Mesothelial cell of epicardium (in vitro differentiated cells): ENCODE results near the gene TTLL8. TPM values are rescaled to one million over a fixed set of nuclear protein-coding genes. Genes with fewer than 3 reads are reported as not detected.
"Not testable (repeated sequence)": the region's sequence is repeated elsewhere in the genome, so short reads cannot be mapped to it uniquely, and the experiment has no call there.

ENCODE experiments used
- DNase-seq, 2 experiments: peaks; one replicate each; pipeline ENCODE4 v3.0.0; 2021; ENCODE audit warnings: low spot score in 2 of 2; ENCODE audit not compliant: unreplicated experiment in 2 of 2
- H3K27ac Mint-ChIP-seq: 2 replicates; pipeline ENCODE4 v1.8.0; 2021; ENCODE audit warnings: mixed read lengths
- H3K27me3 Mint-ChIP-seq: 2 replicates; pipeline ENCODE4 v1.8.0; 2021; ENCODE audit warnings: low read depth, mixed read lengths
- H3K36me3 Mint-ChIP-seq: 2 replicates; pipeline ENCODE4 v1.8.0; 2021; ENCODE audit warnings: mixed read lengths
- H3K4me1 Mint-ChIP-seq: 2 replicates; pipeline ENCODE4 v1.8.0; 2021; ENCODE audit warnings: mixed read lengths
- H3K4me3 Mint-ChIP-seq: 2 replicates; pipeline ENCODE4 v1.8.0; 2021; ENCODE audit warnings: mild to moderate bottlenecking, moderate library complexity, mixed read lengths
- H3K9me3 Mint-ChIP-seq: 2 replicates; pipeline ENCODE4 v1.8.0; 2021; ENCODE audit warnings: mixed read lengths
- CTCF ChIP-seq: fragments of 200-600 bp; sonication (generic); IDR thresholded peaks from one replicate; pipeline ENCODE4 v1.5.0; 2021; ENCODE audit warnings: antibody characterized with exemption; ENCODE audit not compliant: unreplicated experiment
- total RNA-seq: library from RNA; stranded (reverse); gene quantifications from 3 replicates; pipeline ENCODE4 v1.2.1, GENCODE V29; 2021

Gene TTLL8
- total RNA-seq, 1 donor from 2014 or later: 0.13 TPM

GRCh38 chr22:49983148-49984042 lies 74.7 kb downstream of the TTLL8 start:
- Mint-ChIP-seq H3K27ac (no peak overlapping the region), H3K9me3 (peaks cover 44% of the 10 kb centered on the region), H3K36me3 (peaks cover 12% of the 10 kb centered on the region), H3K4me3 (no peak overlapping the region), H3K4me1 (peaks cover 2% of the 10 kb centered on the region), H3K27me3 (peaks cover 56% of the 10 kb centered on the region)
- peak; percentile 65 for TF ChIP-seq CTCF
- no peak for DNase-seq

GRCh38 chr22:49981799-49982198 lies 76.3 kb downstream of the TTLL8 start:
- H3K27me3 Mint-ChIP-seq: peaks cover 53% of the 10 kb centered on the region
- not testable (repeated sequence) for H3K4me3 Mint-ChIP-seq, H3K4me1 Mint-ChIP-seq, DNase-seq, H3K27ac Mint-ChIP-seq
- H3K9me3 Mint-ChIP-seq: peaks cover 40% of the 10 kb centered on the region
- peaks cover 11% of the 10 kb centered on the region for H3K36me3 Mint-ChIP-seq

- Mint-ChIP-seq H3K4me1 (peaks cover 2% of the 10 kb centered on the region), H3K4me3 (no peak overlapping the region), H3K27me3 (peaks cover 32% of the 10 kb centered on the region), H3K36me3 (peaks cover 6% of the 10 kb centered on the region), H3K27ac (no peak overlapping the region), H3K9me3 (peaks cover 20% of the 10 kb centered on the region)
- no peak for DNase-seq
- no peak for TF ChIP-seq CTCF
These were observed 78.4 kb downstream of the TTLL8 start for GRCh38 chr22:49979587-49980264.

GRCh38 chr22:49977578-49977977 lies 80.5 kb downstream of the TTLL8 start:
- TF ChIP-seq CTCF: no peak
- Mint-ChIP-seq H3K4me3 (no peak overlapping the region), H3K9me3 (peaks cover 17% of the 10 kb centered on the region), H3K36me3 (peaks cover 6% of the 10 kb centered on the region), H3K4me1 (no peaks in the 10 kb centered on the region), H3K27ac (no peak overlapping the region), H3K27me3 (peaks cover 21% of the 10 kb centered on the region)
- no peak for DNase-seq

DNA sequence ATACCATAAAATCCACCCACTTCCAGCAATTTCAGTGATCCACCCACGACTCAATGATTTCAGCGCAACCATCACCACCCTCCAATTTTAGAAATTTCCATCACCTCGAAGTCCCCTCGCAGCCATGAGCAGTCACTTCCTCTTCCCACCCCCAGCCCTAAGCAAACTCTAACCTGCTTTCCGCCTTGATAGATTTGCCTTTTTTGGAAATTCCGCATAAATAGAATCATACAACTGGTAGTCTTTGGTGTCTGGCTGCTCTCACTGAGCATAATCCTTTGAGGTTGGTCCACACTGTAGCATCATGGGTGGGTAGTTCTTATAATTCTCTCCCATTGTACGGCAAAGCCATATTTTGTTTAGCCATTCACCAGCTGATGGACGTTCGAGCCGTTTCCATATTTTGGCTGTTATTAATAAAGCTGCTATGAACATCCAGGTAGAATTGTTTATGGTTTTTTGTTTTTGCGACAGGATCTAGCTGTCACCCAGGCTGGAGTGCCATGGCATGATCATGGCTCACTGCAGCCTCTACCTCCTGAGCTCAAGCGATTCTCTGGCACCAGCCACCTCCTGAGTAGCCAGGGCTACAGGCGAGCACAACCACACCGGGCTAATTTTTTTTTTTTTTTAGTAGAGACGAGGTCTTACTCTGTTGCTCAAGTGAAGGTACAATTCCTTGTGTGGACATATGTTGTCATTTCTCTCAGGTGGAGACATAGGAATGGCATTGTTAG lies 81.5 kb downstream of the TTLL8 start:
- no peak for TF ChIP-seq CTCF
- peaks cover 17% of the 10 kb centered on the region for H3K9me3 Mint-ChIP-seq
- H3K36me3 Mint-ChIP-seq: peaks cover 6% of the 10 kb centered on the region
- peaks cover 14% of the 10 kb centered on the region for H3K27me3 Mint-ChIP-seq
- no peak overlapping the region for H3K4me3 Mint-ChIP-seq
- peak overlapping the region; percentile 5 for H3K27ac Mint-ChIP-seq
- no peak for DNase-seq
- no peaks in the 10 kb centered on the region for H3K4me1 Mint-ChIP-seq
